Thymus (tissue), 14 donors: Measurements from ENCODE around the gene MAPKAP1. TPM values are rescaled to one million over a fixed set of nuclear protein-coding genes. Genes with fewer than 3 reads are reported as not detected.

ENCODE experiments used
- DNase-seq, 9 donors: peaks; one replicate each; pipeline ENCODE4 v3.0.0-alpha.2; 2013; ENCODE audit warnings: low spot score in 9 of 9, low read depth in 6 of 9, missing footprints in 1 of 9
- H3K27ac ChIP-seq, 2 donors: one replicate each; pipeline ENCODE4 v1.5.1; 2013; ENCODE audit warnings: control low read depth in 1 of 2, low read depth in 1 of 2, low read length in 1 of 2, mild to moderate bottlenecking in 1 of 2, moderate library complexity in 1 of 2
- H3K27me3 ChIP-seq, 2 donors: one replicate each; pipeline ENCODE4 v1.5.1; 2013; ENCODE audit warnings: low read length in 1 of 2; ENCODE audit not compliant: control insufficient read depth in 2 of 2, insufficient read depth in 1 of 2
- H3K36me3 ChIP-seq, 2 donors: one replicate each; pipeline ENCODE4 v1.5.1; 2013; ENCODE audit warnings: low read length in 1 of 2, mild to moderate bottlenecking in 1 of 2, moderate library complexity in 1 of 2; ENCODE audit not compliant: control insufficient read depth in 2 of 2, insufficient read depth in 2 of 2
- H3K4me1 ChIP-seq, 2 donors: one replicate each; pipeline ENCODE4 v1.5.1; 2013; ENCODE audit warnings: low read length in 2 of 2; ENCODE audit not compliant: control insufficient read depth in 2 of 2, insufficient read depth in 2 of 2
- H3K4me3 ChIP-seq, 2 donors: one replicate each; pipeline ENCODE4 v1.5.1; 2013; ENCODE audit warnings: low read length in 2 of 2, control low read depth in 1 of 2, mild to moderate bottlenecking in 1 of 2
- H3K9me3 ChIP-seq, 2 donors: one replicate each; pipeline ENCODE4 v1.5.1; 2013; ENCODE audit warnings: low read length in 1 of 2, mild to moderate bottlenecking in 1 of 2; ENCODE audit not compliant: control insufficient read depth in 2 of 2, insufficient read depth in 1 of 2
- WGBS: extraction: QIAGEN DNeasy Blood & Tissue Kit; methylation state at CpG from one replicate; pipeline ENCODE4 v1.1.7; 2013; 5-methylcytosine and 5-hydroxymethylcytosine counted together
- long read RNA-seq, 10 donors: transcript quantifications; one replicate each; lab custom pipeline, GENCODE V29; 2026
- polyA plus RNA-seq: library from polyadenylated mRNA; stranded (reverse); fragments of 200-250 nt; gene quantifications from one replicate; pipeline ENCODE4 v1.2.3, GENCODE V29; 2013
- total RNA-seq: library from RNA; stranded (reverse); fragments of 120-200 nt; gene quantifications from one replicate; pipeline ENCODE4 v1.2.4, GENCODE V29; 2013
- donor health status: healthy.

The MAPKAP1 gene
- total RNA-seq (40.7 TPM), polyA plus RNA-seq (40.3 TPM)
- long read RNA-seq, donor 1 = 0 reads
- long read RNA-seq, donor 2 = 0 reads
- long read RNA-seq, donor 3, transcript MAPKAP1-201 (12 exons, 3,395 nt) = major isoform, 7 of 10 reads
- long read RNA-seq, donor 3, partial matches to known transcripts = 0 of 10 reads
- long read RNA-seq, donor 3, other reads (novel, unspliced or antisense) = 0 of 10 reads
- long read RNA-seq, donor 4, partial matches to known transcripts = 0 of 8 reads
- long read RNA-seq, donor 4, other reads (novel, unspliced or antisense) = 0 of 8 reads
- long read RNA-seq, donor 5, transcript MAPKAP1-201 (12 exons, 3,395 nt) = major isoform, 12 of 26 reads
- long read RNA-seq, donor 5, partial matches to known transcripts = 5 of 26 reads
- long read RNA-seq, donor 5, other reads (novel, unspliced or antisense) = 0 of 26 reads
- long read RNA-seq, donor 6, transcript MAPKAP1-201 (12 exons, 3,395 nt) = major isoform, 12 of 23 reads
- long read RNA-seq, donor 6, partial matches to known transcripts = 7 of 23 reads
- long read RNA-seq, donor 6, other reads (novel, unspliced or antisense) = 0 of 23 reads
- long read RNA-seq, donor 7, partial matches to known transcripts = 0 of 9 reads
- long read RNA-seq, donor 7, other reads (novel, unspliced or antisense) = 0 of 9 reads
- long read RNA-seq, donor 8, partial matches to known transcripts = 0 of 7 reads
- long read RNA-seq, donor 8, other reads (novel, unspliced or antisense) = 0 of 7 reads
- long read RNA-seq, donor 9, partial matches to known transcripts = 7 of 13 reads
- long read RNA-seq, donor 9, other reads (novel, unspliced or antisense) = 0 of 13 reads
- long read RNA-seq, donor 10, transcript MAPKAP1-201 (12 exons, 3,395 nt) = major isoform, 5 of 7 reads
- long read RNA-seq, donor 10, partial matches to known transcripts = 0 of 7 reads
- long read RNA-seq, donor 10, other reads (novel, unspliced or antisense) = 0 of 7 reads

- H3K27me3 ChIP-seq = no peaks in the 10 kb centered on the region
- H3K36me3 ChIP-seq = peaks cover 0 to 1% of the 10 kb centered on the region in 2 donors
- H3K4me1 ChIP-seq = peaks cover 15 to 16% of the 10 kb centered on the region in 2 donors
- peak within 1 kb of the TSS; percentile 43 to 66 for H3K27ac ChIP-seq
- DNase-seq = peak; percentile 79 to 94 (median 88)
- under 1% methylated on average over 63 of the region's 63 CpGs for WGBS
- H3K4me3 ChIP-seq = peak within 1 kb of the TSS; percentile 89 to 90
- H3K9me3 ChIP-seq = no peaks in the 10 kb centered on the region
These were observed at the start of gene MAPKAP1 for GRCh38 chr9:125706651-125707471. TSS of gene MAPKAP1 (minus strand) at chr9:125707208. CDS start at chr9:125672574, 34,634 bp downstream.

- Histone ChIP-seq H3K36me3 (no peaks in the 10 kb centered on the region), H3K27ac (no peak overlapping the region), H3K4me1 (peaks cover 2 to 7% of the 10 kb centered on the region in 2 donors), H3K27me3 (no peaks in the 10 kb centered on the region), H3K4me3 (no peak overlapping the region), H3K9me3 (no peaks in the 10 kb centered on the region)
- DNase-seq = no peak
- WGBS = 98% methylated on average over 4 of the region's 4 CpGs
These were observed 49.5 kb upstream of the MAPKAP1 start for GRCh38 chr9:125756518-125756917.

DNA sequence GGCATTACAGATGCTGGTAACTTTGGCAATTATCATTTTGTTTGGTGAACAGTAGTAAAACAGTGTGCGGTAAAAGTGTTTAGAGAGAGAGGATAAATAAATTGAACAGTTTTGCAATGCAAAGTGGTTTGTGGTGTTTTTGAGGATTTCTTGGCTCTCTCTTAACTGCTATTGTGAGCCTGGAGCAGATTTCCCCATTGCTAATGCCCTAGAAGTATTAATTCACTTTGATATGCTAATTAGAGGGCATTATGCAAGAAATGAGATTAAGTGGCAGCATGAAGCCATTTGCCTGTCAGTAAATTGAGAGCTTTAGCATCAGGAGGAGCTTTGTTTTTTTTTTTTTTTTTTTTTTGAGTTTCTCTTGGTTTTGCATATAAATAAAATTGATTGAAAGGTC lies 48.3 kb upstream of the MAPKAP1 start:
- peaks cover 2 to 7% of the 10 kb centered on the region in 2 donors for H3K4me1 ChIP-seq
- no peak overlapping the region for H3K4me3 ChIP-seq
- no peaks in the 10 kb centered on the region for H3K9me3 ChIP-seq
- no peak overlapping the region for H3K27ac ChIP-seq
- H3K27me3 ChIP-seq = no peaks in the 10 kb centered on the region
- 100% methylated on average over 1 of the region's 1 CpG for WGBS
- no peak for DNase-seq
- no peaks in the 10 kb centered on the region for H3K36me3 ChIP-seq

DNA sequence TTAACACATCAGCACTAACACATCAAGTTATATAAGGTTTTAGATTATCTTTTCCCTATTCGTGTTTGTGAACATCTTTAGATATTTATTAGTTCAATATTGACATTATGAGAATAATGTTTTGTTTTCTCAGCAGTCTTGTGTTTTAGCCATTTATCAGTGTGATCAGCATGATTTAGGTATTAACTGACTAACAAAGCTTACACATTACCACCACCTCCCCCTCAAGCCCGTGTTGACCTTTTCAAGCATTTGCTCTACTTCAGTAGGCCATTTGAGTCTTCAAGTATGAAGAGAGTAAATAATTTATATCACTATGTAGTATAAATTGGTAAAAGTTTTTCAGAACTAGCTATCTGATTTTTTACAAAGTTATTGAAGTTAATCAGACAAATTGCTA lies 47.1 kb upstream of the MAPKAP1 start:
- Histone ChIP-seq H3K27me3 (no peaks in the 10 kb centered on the region), H3K4me3 (no peak overlapping the region), H3K27ac (no peak overlapping the region), H3K9me3 (no peaks in the 10 kb centered on the region), H3K36me3 (no peaks in the 10 kb centered on the region), H3K4me1 (peaks cover 2 to 5% of the 10 kb centered on the region in 2 donors)
- no peak for DNase-seq
- 95% methylated on average over 2 of the region's 2 CpGs for WGBS

DNA sequence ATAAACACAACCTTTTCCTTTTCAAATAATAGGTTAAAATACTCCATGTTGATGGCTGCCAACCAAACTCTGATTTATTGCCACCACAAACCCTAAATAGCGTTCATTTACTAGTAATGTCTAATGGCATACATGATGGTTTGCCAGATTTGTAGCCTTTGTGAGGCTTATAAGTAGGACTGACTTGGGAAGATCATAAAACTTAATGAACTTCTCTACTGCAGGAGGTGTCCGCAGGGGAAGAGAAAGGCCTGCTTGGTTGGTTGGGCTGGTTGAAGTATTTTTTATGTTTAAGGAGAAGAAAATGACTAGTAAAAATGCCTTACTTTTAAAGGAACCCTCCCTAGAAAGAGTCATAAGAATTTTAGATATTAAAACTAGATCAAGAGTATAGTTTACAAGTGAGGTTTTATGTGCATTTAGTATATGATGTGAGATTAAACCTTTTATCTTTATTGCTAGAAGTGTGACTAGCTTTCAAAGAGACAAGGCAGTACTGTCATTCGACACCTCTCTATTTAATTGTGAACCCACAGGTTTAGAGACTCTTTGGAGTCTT lies 45.1 kb upstream of the MAPKAP1 start:
- H3K27me3 ChIP-seq = peaks cover 0 to 13% of the 10 kb centered on the region in 2 donors
- no peak overlapping the region for H3K27ac ChIP-seq
- H3K4me1 ChIP-seq = peaks cover 2% of the 10 kb centered on the region in 2 donors
- 87% methylated on average over 3 of the region's 3 CpGs for WGBS
- H3K9me3 ChIP-seq = no peaks in the 10 kb centered on the region
- no peak overlapping the region for H3K4me3 ChIP-seq
- no peak for DNase-seq
- no peaks in the 10 kb centered on the region for H3K36me3 ChIP-seq

DNA sequence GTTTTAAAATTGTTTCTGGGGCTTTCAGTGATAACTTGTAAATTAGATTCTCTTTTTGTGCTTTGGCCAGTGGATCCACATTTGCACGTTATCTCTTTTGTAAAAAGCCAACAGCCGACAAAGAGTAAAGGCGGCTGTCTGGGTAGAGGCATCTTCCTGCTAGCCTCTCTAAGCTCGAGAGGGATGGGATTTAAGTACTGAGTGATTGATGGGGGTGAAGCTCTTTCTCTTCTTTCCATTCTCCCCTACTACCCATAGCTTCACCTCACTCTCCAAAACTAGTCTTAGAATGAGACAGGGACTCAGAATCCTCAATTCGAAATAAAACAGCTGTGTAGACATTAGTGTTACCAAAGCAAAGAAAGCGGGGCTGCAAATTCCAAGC lies 43.6 kb upstream of the MAPKAP1 start:
- Histone ChIP-seq H3K36me3 (no peaks in the 10 kb centered on the region), H3K4me1 (peaks cover 2 to 9% of the 10 kb centered on the region in 2 donors), H3K4me3 (no peak overlapping the region), H3K27ac (no peak overlapping the region), H3K27me3 (peaks cover 0 to 16% of the 10 kb centered on the region in 2 donors), H3K9me3 (no peaks in the 10 kb centered on the region)
- DNase-seq = no peak
- WGBS = 94% methylated on average over 6 of the region's 6 CpGs

- Histone ChIP-seq H3K4me3 (no peak overlapping the region), H3K36me3 (no peaks in the 10 kb centered on the region), H3K4me1 (peaks cover 2 to 10% of the 10 kb centered on the region in 2 donors), H3K27ac (no peak overlapping the region), H3K9me3 (no peaks in the 10 kb centered on the region), H3K27me3 (peaks cover 0 to 16% of the 10 kb centered on the region in 2 donors)
- DNase-seq = no peak
- WGBS = 93% methylated on average over 4 of the region's 4 CpGs
These were observed 43.1 kb upstream of the MAPKAP1 start for GRCh38 chr9:125749951-125750626.
